ENCODE measurements around the gene ST3GAL2.

The ST3GAL2 gene

DNA sequence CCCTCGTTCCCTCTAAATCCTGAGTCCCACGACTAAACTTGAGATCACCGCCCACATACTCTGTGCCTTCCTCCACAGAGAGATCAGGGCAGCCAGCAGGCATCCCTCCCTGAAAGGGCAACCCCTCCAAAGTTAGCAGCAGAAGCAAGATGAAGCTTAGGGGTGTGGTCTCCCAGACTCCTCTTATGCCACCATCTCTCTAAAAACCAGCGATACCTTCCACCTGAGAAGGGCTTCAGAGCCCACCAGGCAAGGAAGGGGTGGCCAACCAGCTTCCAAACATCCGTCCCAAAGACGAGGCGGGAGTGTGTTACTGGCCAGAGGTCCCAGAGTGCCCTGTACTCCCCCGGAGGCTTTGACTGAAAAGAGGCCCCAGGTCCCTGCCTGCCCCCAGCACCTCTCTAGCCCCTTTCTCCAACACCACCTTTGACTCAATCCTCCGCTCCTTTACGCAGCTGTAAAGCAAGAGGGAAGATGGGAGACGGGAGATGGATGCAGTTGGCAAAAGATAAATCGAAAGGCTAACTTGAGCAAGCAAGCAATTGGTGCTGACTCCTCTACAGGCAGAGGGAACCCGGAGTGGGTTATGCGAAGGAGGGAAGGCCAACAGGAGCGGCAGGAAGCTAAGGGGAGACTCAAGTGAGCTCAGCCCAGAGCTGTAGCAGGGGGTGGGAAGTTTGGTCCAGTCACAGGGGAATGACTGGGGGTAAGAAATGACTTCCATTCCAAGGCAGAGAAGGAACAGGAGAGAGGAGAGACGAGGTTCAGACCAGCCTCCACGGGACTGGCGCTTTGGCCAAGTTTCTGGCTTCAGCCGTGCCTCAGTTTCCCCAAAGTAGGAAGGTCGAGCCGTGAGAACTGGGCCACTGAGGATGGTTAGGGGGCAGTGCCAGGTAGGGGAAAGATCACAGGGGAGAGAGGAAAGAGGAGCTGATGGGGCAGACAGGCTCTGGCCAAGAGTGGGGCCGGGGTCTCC is 1.0 kb downstream of the ST3GAL2 start:
- no peak for DNase-seq

DNA sequence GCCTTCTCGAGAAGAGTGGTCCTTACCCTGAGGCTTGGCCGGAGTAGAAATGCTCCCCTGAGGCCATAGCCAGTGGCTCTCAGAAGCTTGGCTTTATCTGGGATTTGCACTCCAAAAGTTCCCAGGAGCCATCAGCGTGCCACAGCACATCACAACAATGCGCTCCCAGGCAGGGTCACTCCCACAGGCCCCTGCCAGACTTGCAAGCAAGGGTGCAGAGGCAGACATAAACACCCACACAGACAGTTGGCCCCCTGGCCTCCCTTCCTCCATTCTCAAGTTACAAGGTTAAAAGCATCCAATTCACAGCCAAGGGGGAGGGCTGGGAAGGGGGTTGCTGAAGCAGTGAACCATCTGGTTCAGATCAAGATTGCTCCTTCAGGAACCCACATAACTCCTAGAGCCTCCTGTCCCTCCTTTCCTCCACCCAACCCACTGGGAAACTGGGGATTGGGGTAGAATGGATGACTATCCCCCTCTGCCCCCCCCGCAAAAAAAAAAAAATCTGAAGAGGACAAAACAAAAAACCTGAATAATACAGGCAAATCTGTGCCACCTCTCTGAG is 1.8 kb downstream of the ST3GAL2 start:
- no peak for DNase-seq

DNA sequence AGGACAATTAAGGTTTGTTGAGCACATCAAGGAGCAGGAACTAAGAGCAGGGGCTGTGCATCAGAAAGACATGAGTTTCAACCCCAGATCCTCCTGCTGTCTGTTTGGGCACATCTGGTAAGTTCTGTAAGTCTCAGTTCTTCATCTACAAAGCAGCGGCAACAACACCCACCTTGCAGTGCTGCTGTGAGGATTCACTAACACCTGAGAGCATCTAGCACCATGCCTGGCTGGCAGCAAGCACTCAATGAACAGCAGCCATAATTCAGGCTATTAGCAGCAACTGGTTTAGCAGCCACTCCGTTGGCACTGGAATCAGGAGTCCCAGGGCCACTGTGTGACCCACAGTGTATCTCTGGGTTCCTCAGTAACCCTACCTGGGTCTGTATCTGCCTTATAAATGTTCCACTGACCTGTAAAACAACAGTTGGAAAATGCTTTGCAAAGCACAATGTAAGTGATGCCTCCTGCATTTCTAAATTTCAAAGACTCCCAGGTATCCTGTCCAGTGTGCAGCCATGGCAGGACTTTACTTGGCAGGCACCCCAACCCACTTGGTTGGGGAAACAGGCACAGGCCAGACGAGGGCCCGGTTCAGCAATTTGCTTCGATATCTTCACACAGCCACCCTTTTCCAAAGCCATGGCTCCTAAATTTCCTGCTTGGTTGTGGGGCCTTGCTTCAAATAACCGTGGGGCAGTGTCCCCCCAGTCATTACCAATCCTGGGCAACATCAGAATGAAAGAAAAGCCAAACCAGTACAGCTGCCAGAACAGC is 4.2 kb downstream of the ST3GAL2 start:
- DNase-seq, result no peak

DNA sequence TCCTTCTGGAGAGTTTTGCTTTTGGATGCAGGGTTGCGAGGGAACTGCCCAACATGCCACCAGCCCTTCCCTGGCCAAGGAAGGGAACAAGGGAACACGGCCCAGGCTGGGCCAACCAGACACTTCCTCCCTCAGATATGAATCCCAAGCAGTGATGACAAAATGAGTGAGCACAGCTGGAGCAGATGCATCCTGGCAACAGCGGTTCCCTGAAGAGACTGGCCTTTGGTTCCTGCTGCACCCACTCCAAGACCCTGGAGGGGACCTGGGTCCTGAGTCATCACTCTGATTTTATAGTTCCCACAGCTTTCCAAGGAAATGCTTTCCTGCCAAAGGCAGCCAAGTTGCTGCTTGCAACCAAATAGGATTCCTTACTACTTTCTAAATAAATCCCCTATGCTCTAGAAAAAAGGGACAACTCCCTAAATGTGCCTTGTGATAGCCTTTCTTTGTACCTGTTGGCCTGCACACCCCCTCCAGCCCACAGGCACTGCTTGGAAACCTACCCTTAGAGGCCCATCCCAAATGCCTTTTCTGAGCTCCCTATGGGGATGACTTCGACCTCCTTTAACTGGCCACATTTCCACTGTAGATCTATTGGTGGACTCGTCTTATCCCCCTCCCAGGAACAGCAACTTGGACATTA is 5.3 kb downstream of the ST3GAL2 start:
- no peak for DNase-seq

DNA sequence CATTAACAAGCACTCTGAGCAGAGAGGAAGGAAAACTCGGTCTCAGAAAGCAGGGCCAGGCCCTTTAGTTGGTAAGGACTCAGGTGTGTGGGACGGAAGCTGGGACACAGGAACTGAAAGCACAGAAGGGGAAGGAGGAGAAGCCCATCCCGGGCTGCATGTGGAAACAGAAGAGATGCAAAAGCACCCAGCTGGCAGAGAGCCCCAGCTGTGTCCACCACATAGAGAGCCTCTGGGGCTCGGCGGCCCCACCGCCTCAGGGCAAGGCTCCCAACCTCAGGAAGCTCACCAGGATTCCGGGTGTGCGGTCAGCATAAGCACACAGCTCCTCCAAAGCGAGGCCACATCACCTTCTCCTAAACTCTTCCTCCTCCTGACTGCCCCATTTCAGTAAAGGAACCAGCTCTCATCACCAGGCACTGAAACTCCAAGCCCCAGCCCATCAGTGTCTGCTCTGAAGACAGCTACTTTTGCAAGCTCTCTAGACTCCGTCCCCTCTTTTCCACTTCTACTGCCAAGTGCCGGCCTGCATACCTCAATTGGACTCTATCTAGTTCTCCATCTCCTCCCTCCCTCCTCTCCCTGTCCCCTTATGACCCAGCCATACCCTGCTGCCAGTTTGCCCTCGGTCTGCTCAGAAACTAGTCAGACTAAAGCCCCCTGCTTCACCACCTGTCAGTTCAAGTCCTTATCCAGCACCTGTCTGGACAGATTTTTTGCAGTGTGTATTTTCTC is 6.0 kb downstream of the ST3GAL2 start:
- DNase-seq, result peak in 1 of 2 donors; percentile 18

DNA sequence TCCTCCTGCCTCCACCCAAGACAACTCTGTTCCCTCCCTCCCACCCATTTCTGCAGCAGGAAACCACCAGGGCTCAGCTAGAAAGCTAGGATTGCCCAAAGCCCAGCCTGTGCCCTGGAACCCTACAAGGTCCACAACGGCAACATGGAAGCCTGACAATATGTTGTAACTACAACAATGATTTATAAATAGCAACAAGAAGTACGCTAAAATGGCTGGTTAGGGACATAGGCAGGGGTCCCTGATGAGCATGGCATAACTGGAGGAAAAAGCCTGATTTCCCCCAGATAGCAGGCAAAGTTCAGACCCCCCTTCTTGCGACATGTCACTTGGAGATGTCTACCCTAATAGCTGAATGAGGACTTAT is 6.6 kb downstream of the ST3GAL2 start:
- no peak for DNase-seq

DNA sequence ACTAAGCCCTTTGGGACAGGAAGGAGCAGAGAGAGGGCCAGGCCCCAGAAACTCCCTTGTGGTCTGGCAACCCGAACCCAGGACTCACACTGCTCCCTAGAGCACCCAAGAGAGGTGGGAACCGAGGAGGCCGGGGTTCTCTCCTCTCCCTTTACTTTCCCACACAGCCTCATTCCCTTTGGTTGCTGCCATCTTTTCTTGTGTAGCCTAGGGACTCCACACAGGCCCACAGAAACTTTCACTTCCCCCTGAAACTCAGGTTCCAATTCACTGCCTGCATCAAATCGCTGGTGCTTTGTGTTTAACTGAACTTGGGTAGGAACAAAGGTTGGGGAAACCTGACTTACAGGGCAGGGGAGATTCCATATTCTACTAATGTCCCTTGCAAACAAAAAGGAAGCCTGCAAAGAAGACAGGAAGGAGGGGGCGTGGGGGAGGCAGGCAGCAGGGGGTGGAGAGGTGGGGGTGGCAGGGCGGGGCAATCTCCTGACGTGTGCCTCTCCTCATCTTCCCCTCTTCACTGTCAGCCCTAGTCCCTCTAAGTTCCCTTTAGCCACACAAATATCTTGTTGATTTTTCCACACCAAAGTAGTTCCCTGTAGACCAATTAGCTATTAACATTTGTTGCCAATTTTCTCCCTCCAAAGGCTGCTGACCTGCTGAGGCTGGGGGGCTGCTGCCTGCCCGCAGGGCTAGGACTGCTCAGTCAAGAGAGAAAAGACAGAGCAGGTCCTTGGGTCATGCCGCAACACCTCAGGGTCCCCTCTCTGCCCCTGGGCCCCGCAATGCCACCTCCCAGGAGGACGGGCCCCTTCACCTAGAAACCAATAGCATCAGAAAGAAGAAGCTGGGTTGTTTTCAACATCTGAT is 8.0 kb downstream of the ST3GAL2 start:
- peak; percentile 76 to 82 for DNase-seq

DNA sequence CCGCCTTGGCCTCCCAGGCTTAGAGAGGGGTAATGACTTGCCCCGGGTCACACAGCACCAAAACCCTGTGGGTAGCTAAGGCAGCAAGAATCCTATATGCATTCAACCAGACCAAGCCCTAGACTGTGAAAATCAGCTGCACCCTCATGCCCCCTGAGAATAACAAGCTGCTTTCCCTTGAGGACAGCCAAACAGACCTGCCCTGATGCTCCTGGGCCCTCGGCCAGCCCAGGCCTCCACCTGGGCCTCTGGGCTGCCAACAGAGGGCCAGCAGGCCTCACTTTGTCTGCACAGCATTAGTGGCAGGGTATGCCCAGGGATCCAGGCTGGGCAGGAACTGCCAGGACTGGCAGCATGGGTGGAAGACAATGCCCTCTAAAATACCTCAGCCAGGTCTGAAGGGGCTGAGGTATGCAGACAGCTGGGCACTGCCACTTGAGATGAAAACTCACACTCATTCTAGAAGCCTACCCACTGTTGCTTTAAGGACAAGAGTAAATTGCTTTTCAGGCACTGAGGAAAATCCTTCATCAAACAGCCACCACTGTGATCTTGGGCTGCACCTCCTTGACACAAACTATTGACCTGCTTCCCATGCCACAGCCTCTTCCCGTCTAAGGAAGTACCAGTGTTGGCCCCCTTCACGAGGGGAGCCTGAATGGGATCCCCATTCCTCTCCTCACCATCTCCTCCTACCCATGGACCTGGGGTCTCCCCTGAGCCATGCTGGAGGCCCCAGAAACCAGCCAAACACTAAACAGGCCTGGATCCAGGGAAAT is 8.8 kb downstream of the ST3GAL2 start:
- DNase-seq, result no peak

DNA sequence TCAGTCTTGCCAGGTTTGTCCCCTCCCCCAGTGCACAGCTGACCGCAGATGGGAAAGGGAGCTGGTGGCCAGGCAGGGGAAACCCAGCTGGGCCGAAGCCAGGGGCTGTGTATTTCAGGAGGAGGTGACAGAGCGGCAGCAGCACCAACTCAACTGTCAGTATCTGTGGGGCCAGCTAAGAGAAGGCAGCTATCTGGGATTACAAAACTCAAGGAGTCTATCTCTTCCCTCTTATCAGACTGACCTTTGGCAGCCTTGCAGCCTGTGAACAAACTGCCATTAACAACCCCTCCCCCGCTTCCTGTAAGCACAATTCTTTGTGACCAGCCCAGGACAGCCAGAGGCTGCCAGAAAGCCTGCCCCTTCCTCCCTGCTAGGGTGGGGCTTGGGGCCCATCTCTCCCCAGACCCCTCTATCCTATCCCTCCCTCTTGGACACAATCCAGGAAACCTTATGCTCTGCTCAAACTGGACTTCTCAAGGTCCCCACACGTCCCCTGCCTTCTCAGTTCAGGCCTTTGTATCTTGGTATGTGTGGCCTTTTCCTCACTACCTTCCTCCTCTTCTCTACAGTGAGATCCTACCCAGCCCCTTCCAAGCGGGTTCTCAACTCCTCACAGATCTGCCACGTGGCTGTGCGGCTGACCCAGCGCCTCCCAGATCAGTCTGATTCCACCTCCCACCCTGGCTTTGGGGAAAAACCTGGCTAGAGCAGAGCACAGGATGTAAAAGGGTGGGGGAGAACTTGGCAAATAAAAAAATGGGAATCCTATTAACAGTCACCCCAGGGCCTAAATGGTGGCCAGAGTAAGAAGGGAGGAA is 10.5 kb downstream of the ST3GAL2 start:
- peak; percentile 46 to 75 for DNase-seq

DNA sequence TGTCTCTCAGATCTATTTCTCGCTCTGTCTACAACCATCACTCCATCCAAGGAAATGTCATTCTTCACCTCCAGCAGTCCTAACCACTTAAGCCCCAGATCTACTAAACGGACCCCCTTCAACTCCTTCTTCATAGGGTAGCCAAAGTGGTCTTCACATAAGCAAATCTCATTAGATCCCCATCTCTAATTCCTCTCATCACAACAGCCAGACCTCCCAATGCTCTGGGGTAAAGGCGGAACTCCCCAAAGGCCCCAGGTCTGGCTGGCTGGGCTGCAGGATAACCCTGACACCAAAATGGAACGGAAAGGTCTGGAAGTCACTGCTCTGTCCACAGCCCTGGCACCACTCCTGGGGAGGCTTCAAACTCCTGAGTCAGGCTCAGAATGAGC is 11.1 kb downstream of the ST3GAL2 start:
- DNase-seq, result no peak

DNA sequence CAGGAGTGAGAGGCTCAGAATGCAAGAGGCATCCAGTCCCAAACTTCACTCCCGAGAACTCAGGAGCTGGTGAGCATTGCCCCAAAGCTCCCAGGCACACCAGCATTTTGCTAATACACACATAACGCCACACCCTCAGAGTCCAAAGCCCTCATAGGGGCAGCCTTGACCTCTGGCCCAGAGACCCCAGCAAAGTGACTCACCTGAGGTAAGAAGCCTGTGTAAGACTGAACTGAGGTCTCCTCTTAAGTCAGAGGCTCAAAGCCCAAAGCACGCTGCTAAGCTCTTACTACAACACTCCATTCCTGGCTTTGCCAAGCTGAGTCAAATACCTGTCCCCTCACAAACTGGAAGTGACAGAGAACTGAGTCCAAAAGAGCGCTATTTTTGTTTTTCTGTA is 16.4 kb downstream of the ST3GAL2 start:
- no peak for DNase-seq

DNA sequence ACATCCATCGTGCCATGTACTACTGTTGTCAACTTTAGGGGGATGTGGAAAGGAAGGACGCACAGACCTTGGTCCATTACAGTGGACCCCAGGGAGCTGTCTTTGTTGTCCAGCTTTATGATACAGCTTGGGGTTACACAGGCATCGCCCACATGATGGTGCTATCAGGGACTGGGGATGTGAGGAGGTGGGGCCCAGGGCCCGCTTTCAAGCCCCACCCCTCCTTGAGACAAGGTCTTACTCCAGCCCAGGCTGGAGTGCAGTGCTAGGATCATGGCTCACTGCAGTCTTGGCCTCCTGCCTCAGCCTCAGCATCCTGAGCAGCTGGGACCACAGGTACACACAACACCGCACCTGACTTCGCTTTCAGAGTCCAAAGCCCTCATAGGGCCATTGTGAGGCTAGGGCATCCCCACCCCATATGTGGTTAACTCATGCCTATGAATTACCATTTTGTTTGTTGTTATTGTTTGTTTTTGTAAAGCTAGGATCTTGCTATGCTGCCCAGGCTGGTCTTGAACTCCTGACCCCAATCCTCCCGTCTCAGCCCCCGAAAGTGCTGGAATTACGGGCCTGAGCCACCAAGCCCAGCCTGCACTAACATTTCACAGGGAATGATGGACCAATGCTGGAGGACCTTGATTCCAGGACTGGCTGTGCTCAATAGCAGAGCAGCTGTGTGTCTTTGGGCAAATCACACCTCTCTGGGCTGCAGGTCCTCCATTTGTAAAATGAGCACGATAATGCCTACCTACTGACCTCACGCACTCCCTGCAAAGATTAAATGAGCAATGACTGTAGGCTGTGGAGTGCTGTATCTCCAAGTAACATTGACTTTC is 17.2 kb downstream of the ST3GAL2 start:
- DNase-seq, result no peak

DNA sequence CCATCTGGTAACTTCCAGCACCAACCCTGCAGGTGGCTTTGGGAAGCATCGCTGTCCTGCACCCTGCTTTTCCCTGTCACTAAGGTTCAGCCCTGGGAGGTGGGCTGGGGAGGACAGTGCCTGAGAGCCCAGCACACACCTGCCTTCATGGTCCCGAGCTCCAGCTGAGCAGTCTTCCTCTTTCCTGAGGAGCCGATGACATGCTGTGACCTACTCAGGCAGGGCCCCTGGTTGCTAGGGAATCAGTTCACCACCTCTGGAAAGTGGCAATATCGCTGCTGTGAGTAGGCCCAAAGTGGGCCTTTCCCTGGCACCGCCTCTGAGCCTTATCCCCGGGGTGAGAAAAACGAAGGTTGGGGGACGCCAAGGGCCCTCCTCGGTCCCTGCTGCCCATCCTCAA is 17.9 kb downstream of the ST3GAL2 start:
- no peak for DNase-seq

DNA sequence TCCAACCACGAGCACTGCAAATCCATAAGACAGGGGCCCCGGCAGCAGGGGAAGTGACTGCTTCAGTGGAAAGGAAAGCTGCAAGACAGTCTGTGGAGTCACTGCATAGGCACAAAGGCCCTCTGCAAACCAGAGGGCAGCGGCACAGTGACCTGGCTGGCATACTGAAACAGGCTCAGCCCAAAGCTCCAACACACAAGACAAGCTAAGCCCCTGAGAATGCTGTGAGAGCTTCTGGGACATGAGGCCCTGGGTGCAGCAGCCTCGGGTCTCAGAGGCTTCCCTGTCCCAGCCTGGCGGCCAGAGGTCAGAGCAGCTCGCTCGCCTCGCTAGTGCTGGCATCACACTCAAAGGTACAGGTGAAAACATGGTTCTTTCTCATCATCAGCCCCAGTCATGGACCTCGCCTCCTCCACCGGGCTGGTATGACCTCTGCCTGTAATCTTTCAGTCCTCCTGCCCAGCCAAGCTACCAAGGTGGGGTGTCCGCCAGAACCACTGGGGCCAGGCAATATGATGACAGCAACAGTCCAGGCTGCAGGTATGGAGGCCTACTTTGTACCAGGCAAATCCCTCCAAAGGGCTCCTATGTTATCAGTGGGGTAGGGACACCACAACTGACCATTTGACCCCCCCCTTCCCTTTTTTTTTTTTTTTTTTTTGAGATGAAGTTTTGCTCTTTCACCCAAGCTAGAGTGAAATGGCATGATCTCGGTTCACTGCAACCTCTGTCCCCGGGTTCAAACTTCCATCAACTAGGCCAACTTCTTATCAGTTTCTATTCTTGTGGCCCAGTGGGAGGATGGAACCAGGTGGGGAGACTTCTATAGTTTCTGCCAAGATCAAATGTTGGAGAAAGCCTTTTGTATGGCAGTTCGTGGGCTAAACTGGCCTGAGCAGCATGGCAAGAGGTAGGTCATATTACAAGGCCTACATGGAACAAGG is 19.2 kb downstream of the ST3GAL2 start:
- no peak for DNase-seq

DNA sequence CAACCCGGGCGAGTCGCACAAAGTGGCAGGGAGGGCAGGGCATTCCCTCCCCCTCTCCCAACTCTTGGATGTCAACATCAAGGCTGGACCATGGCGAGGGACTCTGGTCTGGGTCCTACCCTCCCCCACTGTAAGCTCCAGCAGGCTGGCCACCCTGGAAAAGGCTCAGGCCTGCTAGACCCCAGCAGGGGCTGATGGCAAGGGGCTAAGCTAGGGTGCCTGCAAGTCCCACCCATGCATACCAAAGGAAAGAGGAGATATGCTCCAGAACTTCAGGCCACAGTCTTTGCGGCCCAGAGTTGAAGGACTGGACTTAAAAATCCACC is 19.9 kb downstream of the ST3GAL2 start:
- no peak for DNase-seq

DNA sequence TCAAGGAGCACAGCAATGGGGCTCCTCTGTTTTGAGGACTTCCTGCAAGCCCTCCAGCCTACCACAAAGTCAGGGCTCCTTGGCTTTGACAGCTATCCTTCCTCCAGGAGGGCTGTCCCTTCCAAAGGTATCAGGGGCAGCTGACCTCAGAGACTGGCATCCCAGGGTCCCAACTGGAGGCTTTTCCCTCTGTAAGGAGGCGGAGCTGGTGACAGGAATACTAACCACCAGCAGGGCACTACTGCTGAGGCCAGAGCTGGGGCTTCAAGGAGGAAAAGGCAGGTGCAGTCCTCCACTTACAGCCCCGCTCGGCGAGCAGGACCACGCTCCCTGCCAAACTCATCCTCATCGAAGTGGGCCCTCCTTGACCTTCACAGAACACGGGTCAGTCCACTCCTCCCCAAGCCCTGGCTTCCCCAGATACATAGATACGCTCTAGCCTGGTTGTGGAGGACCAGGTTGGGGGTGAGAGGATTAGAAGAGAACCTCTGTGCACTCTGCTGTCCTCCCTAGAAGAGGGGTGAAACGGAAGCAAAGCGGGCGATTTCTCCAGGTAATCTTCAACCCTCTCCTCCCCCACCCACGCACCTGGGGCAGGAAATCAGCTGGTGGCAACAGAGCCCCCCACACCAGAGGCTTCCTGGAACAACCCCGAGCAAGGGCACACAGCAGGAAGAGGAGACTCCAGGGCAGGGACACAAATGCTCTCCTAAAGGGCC is 20.5 kb downstream of the ST3GAL2 start:
- DNase-seq, result peak in 1 of 2 donors; percentile 19

DNA sequence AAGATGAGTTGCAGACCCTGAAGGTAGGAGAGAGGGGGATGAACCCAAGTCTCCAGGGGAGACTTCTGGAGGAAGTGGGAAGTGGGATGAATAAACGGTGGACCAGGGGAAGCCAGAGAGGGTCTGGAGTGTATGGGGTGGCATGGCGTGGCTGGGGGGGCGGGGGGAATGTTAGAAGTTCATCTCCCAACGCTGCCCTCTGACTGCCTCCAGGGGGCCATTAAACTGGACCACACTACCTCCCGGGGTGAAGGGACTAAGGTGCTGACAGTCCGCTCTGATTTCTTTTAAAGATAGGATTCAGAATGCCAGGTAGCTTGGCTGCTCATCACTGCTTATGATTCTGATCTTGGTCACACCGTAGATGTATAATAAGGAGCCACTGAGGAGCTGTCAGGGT is 21.2 kb downstream of the ST3GAL2 start:
- DNase-seq, result no peak

Data from CD4-positive, alpha-beta T cell treated with Interferon alpha-2 for 1 hour (primary cell).